ENCODE data around the gene PPA1.
"Not testable (repeated sequence)": the region's sequence is repeated elsewhere in the genome, so short reads cannot be mapped to it uniquely, and the experiment has no call there.

PPA1 gene

DNA sequence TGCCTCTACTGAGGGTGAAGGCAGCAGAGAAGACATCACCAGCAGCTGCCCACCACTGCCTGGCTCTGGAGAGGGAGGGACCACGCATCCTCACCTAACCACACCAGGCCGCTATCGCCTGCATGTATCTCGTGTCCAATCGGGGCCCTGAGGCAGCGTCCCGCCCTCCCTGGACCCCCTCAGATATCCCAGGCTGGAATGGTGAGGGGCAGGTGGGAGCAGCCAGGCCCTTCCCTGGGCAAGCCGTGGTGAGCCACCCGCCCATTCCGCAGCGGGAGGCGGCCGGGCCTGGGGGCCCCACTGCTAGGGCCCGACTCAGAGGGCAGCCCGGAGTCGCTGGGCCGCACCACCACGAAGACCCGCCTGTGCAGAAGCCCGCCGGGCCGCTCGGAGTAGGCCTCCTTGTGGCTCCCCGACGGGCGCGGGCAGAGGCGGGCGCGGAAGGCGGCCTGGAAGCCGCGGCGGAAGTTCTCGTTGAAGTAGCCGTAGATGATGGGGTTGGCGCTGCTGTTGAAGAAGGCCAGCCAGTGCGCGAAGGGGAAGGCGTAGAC is 21.6 kb upstream of the PPA1 start:
- no peak for TF ChIP-seq ZFX (IDR thresholded peaks at IDR 0.05)
- TF ChIP-seq, protein P1, sequence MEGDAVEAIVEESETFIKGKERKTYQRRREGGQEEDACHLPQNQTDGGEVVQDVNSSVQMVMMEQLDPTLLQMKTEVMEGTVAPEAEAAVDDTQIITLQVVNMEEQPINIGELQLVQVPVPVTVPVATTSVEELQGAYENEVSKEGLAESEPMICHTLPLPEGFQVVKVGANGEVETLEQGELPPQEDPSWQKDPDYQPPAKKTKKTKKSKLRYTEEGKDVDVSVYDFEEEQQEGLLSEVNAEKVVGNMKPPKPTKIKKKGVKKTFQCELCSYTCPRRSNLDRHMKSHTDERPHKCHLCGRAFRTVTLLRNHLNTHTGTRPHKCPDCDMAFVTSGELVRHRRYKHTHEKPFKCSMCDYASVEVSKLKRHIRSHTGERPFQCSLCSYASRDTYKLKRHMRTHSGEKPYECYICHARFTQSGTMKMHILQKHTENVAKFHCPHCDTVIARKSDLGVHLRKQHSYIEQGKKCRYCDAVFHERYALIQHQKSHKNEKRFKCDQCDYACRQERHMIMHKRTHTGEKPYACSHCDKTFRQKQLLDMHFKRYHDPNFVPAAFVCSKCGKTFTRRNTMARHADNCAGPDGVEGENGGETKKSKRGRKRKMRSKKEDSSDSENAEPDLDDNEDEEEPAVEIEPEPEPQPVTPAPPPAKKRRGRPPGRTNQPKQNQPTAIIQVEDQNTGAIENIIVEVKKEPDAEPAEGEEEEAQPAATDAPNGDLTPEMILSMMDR (conservative IDR thresholded peaks at IDR 0.05), result no peak
- no peak overlapping the region for H3K27ac ChIP-seq

DNA sequence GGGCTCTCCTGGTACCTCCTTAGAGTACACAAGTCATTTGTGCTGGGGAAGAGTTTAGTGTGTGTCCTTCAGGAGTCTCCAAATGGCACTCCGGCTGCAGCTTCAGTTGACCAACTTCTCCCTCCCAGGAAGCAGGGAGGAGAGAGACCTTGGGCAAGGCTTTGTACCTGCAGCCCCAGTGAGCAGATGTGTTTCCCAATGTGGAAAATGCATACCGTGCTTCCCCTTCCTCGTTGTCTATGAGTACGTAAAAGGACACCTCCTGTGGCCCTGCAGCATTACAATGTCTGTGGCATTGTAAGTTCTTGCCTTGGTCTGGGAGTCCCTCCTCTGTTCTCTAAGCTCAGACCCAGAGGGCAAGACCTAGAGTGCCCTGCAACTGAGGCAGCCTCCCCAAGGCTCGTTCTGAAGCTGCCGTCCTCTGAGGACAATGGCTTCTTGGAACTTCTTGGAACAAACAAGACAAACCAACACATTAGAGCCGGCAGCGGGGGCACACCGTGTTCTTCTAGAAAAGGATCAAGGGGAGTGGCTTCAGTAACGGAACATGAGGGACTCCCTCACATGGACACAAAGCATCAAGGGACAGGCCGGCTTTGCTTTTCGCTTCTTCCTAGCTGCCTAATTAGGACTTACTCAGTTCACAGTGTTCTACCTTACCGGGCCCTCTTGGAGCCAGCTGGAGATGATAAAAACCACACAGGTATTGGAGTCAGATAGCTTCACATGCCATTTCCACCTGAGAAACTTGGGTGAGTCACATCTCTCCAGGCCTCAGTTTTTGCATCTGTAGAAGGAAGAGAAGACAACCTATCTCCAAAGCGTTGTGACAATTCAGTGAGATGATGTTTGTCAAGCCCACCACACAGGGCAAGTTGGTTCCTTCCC is 20.9 kb upstream of the PPA1 start:
- TF ChIP-seq, protein P1 (conservative IDR thresholded peaks at IDR 0.05), result no peak
- no peak overlapping the region for H3K27ac ChIP-seq

DNA sequence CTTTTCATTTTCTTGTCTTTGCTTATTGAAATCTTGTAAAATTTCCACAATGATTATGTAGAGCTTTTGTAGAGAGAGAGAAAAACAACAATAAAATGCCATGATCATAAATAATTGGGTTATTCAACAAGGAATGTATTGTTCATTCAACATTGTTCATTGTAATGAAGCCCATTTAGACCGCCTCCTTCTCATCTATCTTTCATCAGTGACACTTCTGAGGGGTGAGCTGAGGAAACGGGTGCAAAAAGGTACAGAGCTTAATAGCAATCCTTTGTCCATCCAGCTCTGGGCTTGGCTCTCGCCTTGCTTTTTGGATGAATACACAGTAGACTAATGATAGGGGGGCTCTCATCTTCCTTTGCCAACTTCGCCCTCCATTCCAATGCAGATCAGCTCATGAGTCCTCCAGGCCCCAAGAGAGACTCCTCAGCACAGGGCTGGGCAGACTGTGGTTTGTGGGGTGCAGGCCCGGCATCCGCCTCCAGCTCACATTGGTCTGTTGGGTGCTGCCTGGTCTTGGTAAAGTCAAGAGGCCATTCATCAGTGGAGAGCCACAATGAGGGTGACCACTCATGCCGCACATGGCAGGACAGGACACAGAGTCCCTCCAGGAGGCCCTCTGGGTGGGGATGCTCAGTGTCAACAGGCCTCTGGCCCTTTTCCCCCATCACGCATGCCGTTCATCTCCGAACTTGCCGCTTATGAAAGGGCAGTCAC is 17.9 kb upstream of the PPA1 start:
- no peak overlapping the region for H3K27ac ChIP-seq
- TF ChIP-seq, protein P1 (conservative IDR thresholded peaks at IDR 0.05), result no peak
- TF ChIP-seq ZFX (IDR thresholded peaks at IDR 0.05), result no peak

DNA sequence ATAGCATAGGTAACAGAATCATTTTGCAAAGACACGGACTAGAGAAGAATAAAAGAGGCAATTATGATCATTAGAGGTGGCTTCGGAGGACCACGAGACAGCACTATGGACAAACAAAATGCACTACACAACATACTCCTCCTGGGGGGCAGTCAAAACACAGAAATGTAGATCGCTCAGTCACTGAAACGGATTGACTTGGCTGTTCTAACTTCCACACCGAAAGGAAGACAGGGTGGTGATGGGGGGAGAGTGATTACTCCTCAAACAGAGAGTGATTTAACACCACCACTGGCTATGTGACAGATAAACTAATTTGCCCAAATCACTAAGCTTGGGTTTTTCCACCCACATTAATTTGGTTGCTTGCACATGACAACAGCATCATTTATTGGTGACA is 14.1 kb upstream of the PPA1 start:
- TF ChIP-seq ZFX (IDR thresholded peaks at IDR 0.05), result no peak
- TF ChIP-seq, protein P1 (conservative IDR thresholded peaks at IDR 0.05), result no peak
- no peak overlapping the region for H3K27ac ChIP-seq

DNA sequence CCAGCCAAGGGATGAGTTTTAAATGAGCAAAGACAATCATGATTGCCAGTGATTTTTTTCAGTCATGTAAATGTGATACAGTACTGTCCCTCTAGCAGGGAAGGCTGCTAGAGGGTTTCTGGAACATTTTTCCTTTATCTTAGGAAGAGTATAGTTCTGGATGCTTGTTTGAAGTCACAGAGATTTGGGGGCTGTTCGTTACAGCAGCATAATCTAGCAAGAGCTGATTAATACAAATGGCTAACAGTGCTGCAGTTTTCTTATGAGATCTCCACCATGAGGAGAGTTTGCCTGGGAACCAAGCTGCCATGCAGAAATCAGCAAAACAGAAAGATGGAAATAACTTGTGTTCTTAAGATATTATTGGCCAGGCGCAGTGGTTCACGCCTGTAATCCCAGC is 7.9 kb upstream of the PPA1 start:
- H3K27ac ChIP-seq, result no peak overlapping the region
- TF ChIP-seq, protein P1 (conservative IDR thresholded peaks at IDR 0.05), result no peak
- TF ChIP-seq ZFX (IDR thresholded peaks at IDR 0.05), result no peak

DNA sequence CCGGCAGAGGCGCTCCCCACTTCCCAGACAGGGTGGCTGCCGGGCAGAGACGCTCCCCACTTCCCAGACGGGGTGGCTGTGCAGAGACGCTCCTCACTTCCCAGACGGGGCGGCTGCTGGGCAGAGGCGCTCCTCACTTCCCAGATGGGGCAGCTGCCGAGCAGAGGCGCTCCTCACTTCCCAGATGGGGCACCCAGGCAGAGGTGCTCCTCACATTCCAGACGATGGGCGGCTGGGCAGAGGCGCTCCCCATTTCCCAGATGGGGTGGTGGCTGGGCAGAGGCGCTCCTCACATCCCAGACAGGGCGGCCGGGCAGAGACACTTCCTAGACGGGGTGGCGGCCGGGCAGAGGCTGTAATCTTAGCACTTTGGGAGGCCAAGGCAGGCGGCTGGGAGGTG is 6.8 kb upstream of the PPA1 start:
- not testable (repeated sequence) for H3K27ac ChIP-seq

DNA sequence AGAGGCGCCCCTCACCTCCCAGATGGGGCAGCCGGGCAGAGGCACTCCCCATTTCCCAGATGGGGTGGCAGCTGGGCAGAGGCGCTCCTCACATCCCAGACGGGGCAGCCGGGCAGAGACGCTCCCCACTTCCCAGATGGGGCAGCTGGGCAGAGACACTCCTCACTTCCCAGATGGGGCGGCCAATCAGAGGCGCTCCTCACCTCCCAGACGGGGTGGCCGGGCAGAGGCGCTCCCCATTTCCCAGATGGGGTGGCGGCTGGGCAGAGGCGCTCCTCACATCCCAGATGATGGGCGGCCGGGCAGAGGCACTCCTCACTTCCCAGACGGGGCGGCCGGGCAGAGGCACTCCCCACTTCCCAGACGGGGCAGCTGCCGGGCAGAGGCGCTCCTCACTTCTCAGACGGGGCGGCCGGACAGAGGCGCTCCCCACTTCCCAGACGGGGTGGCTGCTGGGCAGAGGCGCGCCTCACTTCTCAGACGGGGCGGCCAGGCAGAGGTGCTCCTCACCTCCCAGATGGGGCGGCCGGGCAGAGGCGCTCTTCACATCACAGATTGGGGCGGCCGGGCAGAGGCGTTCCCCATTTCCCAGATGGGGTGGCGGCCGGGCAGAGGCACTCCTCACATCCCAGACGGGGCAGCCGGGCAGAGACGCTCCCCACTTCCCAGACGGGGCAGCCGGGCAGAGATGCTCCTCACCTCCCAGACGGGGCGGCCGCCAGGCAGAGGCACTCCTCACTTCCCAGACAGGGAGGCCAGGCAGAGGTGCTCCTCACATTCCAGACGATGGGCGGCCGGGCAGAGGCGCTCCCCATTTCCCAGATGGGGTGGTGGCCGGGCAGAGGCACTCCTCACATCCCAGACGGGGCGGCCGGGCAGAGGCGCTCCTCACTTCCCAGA is 6.1 kb upstream of the PPA1 start:
- H3K27ac ChIP-seq, result not testable (repeated sequence)

DNA sequence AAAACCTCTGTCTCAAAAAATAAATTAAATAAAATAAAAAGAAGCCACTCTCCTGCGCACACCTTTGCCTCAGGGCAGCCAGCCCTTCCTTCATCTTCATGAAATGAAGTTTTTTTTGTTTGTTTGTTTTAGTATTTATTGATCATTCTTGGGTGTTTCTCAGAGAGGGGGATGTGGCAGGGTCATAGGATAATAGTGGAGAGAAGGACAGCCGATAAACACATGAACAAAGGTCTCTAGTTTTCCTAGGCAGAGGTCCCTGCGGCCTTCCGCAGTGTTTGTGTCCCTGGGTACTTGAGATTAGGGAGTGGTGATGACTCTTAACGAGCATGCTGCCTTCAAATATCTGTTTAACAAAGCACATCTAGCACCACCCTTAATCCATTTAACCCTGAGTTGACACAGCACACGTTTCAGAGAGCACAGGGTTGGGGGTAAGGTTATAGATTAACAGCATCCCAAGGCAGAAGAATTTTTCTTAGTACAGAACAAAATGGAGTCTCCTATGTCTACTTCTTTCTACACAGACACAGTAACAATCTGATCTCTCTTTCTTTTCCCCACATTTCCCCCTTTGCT is 4.8 kb upstream of the PPA1 start:
- H3K27ac ChIP-seq, result not testable (repeated sequence)

All from C4-2B (cell line).